Large intestine (tissue), 3 donors: ENCODE data around the gene STEAP3. TPM values are rescaled to one million over a fixed set of nuclear protein-coding genes. Genes with fewer than 3 reads are reported as not detected.

ENCODE experiments used
- DNase-seq, 2 donors: peaks; one replicate each; pipeline versions ENCODE4 v3.0.0 to v3.0.0-alpha.2; 2013
- H3K27ac ChIP-seq: one replicate; pipeline ENCODE4 v1.5.1; 2013; ENCODE audit warnings: low read length
- H3K27me3 ChIP-seq: 2 replicates; pipeline ENCODE4 v1.6.1; 2013; ENCODE audit warnings: low read length; ENCODE audit not compliant: control insufficient read depth, insufficient read depth
- H3K36me3 ChIP-seq: 2 replicates; pipeline ENCODE4 v1.6.1; 2013; ENCODE audit warnings: low read length; ENCODE audit not compliant: control insufficient read depth, insufficient read depth
- H3K4me1 ChIP-seq: one replicate; pipeline ENCODE4 v1.6.1; 2013; ENCODE audit warnings: low read length; ENCODE audit not compliant: control insufficient read depth, insufficient read depth
- H3K4me3 ChIP-seq: one replicate; pipeline ENCODE4 v1.5.1; 2013; ENCODE audit warnings: low read length
- H3K9me3 ChIP-seq: one replicate; pipeline ENCODE4 v1.6.1; 2013; ENCODE audit warnings: mild to moderate bottlenecking, low read depth, low read length, moderate library complexity; ENCODE audit not compliant: control insufficient read depth
- WGBS: methylation state at CpG from one replicate; pipeline ENCODE4 v1.1.5; 2013; ENCODE audit warnings: low lambda C conversion rate; ENCODE audit not compliant: insufficient coverage; 5-methylcytosine and 5-hydroxymethylcytosine counted together
- polyA plus RNA-seq: library from polyadenylated mRNA; unstranded; fragments of 120-200 nt; gene quantifications from one replicate; pipeline ENCODE4 v1.2.1, GENCODE V29; 2013

STEAP3 gene
- polyA plus RNA-seq, 1 donor, result 1.4 TPM

DNA sequence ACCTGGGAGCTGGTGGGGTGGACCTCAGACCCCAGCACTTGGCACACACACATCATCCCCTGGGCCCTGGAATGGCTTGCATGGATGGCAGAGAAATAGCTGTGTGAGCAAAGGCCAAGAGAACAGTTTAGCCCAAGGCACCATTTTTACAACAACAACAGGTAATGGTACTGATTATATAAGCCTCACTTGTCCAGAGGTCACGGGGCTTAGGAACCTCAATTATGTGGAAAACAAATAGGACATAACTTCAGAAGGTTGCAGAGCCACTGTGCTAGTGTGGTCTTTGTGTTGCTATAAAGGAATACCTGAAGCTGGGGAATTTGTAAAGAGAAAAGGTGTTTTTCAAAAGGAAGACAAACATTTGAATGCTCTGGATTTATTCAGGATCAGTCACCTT, 13.2 kb downstream of the STEAP3 start:
- H3K4me3 ChIP-seq, result no peak overlapping the region
- H3K36me3 ChIP-seq, result no peaks in the 10 kb centered on the region
- no peak for DNase-seq
- WGBS, result no CpG with 5 or more reads among the region's 1 CpG
- H3K9me3 ChIP-seq, result no peaks in the 10 kb centered on the region
- peaks cover 4% of the 10 kb centered on the region for H3K4me1 ChIP-seq
- no peaks in the 10 kb centered on the region for H3K27me3 ChIP-seq
- H3K27ac ChIP-seq, result no peak overlapping the region

DNA sequence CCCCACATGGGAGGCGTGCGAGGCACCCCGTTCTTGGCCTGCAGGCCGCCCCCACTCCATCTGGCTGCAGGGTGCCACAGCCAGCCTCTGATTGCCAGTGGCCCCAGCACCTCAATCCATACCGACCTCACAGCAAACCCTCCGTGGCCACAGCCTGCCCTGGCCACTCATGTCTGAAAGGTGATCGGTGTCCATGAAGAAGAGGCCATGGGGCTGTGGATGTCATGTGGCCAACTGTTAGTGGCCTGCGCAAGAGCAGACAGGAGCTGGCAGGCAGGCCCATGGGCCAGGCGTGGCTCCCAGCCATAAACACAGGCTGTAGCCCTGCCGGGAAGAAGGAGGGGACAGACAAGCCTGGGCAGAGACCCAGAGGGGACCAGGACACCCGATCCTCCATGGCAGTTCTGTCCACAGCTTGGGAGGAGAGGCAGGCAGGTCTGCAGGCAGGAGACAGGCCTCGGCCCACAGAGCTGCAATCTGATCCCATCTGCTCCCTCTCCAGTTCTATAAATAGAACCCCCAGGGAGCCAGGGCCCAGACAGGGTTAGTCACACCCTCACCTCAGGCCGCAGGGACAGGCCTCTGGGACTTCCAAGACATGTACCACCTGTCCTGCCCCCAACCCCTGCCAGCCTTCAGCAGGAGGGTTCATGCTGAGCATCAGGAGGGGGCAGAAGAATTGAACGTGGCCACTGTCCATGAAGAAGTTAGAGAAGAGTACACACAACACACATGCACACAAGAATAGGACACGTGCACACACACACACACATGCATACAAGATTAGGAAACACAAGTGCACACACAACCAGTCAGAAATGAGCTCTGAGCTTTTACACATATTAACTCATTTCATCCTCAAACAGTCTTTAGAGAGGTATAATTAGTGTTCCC, 16.9 kb downstream of the STEAP3 start:
- no CpG with 5 or more reads among the region's 15 CpGs for WGBS

GRCh38 chr2:119241205-119241532, 17.5 kb downstream of the STEAP3 start:
- 72% methylated on average over 3 of the region's 5 CpGs for WGBS
- no peak overlapping the region for H3K27ac ChIP-seq

More for the DNA sequence above, 16.9 kb downstream of the STEAP3 start:
- Histone ChIP-seq H3K27me3 (no peaks in the 10 kb centered on the region), H3K9me3 (peaks cover 2% of the 10 kb centered on the region), H3K27ac (no peak overlapping the region), H3K36me3 (no peaks in the 10 kb centered on the region), H3K4me1 (peaks cover 4% of the 10 kb centered on the region), H3K4me3 (no peak overlapping the region)
- no peak for DNase-seq

GRCh38 chr2:119242276-119243119, 18.9 kb downstream of the STEAP3 start:
- no peak overlapping the region for H3K27ac ChIP-seq
- DNase-seq, result no peak
- H3K9me3 ChIP-seq, result peaks cover 3% of the 10 kb centered on the region
- peaks cover 4% of the 10 kb centered on the region for H3K4me1 ChIP-seq
- H3K27me3 ChIP-seq, result no peaks in the 10 kb centered on the region
- no CpG with 5 or more reads among the region's 17 CpGs for WGBS
- H3K36me3 ChIP-seq, result no peaks in the 10 kb centered on the region
- no peak overlapping the region for H3K4me3 ChIP-seq

More at GRCh38 chr2:119241205-119241532, 17.5 kb downstream of the STEAP3 start:
- H3K4me3 ChIP-seq, result no peak overlapping the region
- H3K36me3 ChIP-seq, result no peaks in the 10 kb centered on the region
- H3K4me1 ChIP-seq, result peaks cover 4% of the 10 kb centered on the region
- H3K27me3 ChIP-seq, result no peaks in the 10 kb centered on the region
- DNase-seq, result no peak
- H3K9me3 ChIP-seq, result peaks cover 3% of the 10 kb centered on the region

- WGBS, result no CpG with 5 or more reads among the region's 2 CpGs
- Histone ChIP-seq H3K36me3 (no peaks in the 10 kb centered on the region), H3K4me3 (no peak overlapping the region), H3K27me3 (no peaks in the 10 kb centered on the region), H3K4me1 (peaks cover 4% of the 10 kb centered on the region), H3K9me3 (peaks cover 3% of the 10 kb centered on the region), H3K27ac (no peak overlapping the region)
- DNase-seq, result no peak
These were observed 20.0 kb downstream of the STEAP3 start for GRCh38 chr2:119243621-119244020.

DNA sequence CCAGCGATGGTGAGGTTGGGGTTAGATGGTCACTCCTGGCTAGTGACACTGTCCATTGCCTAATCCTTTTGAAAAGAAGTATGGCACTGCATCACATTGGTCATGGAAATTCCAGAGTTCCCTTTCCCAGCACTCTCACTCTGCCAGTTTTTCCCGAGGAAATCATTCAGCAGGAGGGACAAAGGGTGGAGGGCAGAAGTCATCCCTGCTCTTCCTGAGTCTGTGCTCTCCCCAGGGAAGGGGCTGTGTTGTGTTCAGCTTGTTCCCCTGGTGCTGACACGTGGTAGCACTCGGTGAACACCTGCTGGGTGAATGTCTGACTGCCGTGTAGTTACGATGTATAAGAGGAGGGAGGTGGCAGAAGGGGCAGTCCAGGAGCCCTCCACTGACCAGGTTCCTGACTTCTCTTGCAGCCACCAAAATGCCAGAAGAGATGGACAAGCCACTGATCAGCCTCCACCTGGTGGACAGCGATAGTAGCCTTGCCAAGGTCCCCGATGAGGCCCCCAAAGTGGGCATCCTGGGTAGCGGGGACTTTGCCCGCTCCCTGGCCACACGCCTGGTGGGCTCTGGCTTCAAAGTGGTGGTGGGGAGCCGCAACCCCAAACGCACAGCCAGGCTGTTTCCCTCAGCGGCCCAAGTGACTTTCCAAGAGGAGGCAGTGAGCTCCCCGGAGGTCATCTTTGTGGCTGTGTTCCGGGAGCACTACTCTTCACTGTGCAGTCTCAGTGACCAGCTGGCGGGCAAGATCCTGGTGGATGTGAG, 21.6 kb downstream of the STEAP3 start:
- H3K36me3 ChIP-seq, result no peaks in the 10 kb centered on the region
- WGBS, result no CpG with 5 or more reads among the region's 17 CpGs
- no peaks in the 10 kb centered on the region for H3K27me3 ChIP-seq
- no peak for DNase-seq
- H3K27ac ChIP-seq, result no peak overlapping the region
- H3K4me3 ChIP-seq, result no peak overlapping the region
- H3K9me3 ChIP-seq, result peaks cover 3% of the 10 kb centered on the region
- peaks cover 4% of the 10 kb centered on the region for H3K4me1 ChIP-seq

- Histone ChIP-seq H3K36me3 (no peaks in the 10 kb centered on the region), H3K4me1 (no peaks in the 10 kb centered on the region), H3K4me3 (no peak overlapping the region), H3K27me3 (no peaks in the 10 kb centered on the region), H3K9me3 (peaks cover 3% of the 10 kb centered on the region), H3K27ac (no peak overlapping the region)
- DNase-seq, result no peak
- no CpG with 5 or more reads among the region's 3 CpGs for WGBS
These were observed 22.2 kb downstream of the STEAP3 start for GRCh38 chr2:119245841-119246230.

DNA sequence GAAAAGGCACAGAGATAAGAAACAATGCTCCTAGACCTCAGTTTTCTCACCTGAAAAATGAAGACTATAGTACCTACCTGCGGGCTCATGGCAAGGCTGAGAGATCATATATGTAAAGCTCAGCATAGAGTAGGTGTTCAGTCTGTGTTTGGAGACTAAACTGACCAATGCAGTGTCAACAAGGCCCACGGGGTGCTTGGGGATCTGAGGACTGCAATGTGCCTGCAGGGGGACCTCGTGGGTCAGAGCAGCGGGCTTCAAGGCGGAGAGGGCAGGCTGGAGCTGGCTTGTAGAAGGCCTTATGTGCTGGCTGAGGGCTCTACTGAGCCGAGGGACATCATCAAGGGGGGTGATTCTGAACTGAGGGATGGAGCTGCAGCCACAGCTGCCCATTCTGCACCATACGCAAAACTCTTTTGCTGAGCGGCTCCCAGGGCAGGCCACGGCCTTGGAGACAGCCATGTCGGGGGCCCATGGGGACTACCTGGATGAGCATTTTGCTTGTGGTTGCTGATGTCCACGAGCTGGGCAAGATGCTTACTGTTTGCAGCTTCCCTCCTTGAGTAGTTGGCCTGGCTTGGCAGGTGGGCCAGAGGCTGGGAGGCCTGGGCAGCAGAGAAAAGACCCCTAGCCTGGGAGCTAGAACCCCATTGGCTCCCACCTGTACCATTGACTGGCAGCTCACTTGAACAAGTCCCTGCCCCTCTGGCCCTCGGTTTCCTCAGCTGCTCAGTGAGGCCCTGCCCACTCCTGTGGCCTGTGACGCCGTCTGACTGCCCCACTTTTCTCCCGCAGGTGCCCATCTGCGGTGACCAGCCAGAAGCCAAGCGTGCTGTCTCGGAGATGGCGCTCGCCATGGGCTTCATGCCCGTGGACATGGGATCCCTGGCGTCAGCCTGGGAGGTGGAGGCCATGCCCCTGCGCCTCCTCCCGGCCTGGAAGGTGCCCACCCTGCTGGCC, 23.5 kb downstream of the STEAP3 start:
- DNase-seq, result no peak
- WGBS, result 80% methylated on average over 1 of the region's 24 CpGs
- no peaks in the 10 kb centered on the region for H3K4me1 ChIP-seq
- H3K4me3 ChIP-seq, result no peak overlapping the region
- H3K9me3 ChIP-seq, result peaks cover 3% of the 10 kb centered on the region
- H3K27ac ChIP-seq, result no peak overlapping the region
- H3K36me3 ChIP-seq, result no peaks in the 10 kb centered on the region
- H3K27me3 ChIP-seq, result no peaks in the 10 kb centered on the region

DNA sequence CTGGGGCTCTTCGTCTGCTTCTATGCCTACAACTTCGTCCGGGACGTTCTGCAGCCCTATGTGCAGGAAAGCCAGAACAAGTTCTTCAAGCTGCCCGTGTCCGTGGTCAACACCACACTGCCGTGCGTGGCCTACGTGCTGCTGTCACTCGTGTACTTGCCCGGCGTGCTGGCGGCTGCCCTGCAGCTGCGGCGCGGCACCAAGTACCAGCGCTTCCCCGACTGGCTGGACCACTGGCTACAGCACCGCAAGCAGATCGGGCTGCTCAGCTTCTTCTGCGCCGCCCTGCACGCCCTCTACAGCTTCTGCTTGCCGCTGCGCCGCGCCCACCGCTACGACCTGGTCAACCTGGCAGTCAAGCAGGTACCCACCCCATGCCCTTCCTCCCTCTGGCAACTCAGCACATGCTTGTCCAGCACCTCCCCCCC, 24.2 kb downstream of the STEAP3 start:
- H3K27me3 ChIP-seq, result no peaks in the 10 kb centered on the region
- no peaks in the 10 kb centered on the region for H3K4me1 ChIP-seq
- no peak overlapping the region for H3K4me3 ChIP-seq
- peaks cover 3% of the 10 kb centered on the region for H3K9me3 ChIP-seq
- DNase-seq, result no peak
- H3K36me3 ChIP-seq, result no peaks in the 10 kb centered on the region
- no peak overlapping the region for H3K27ac ChIP-seq
- 100% methylated on average over 1 of the region's 29 CpGs for WGBS
